Measurements from ENCODE around the gene MKNK1.

The MKNK1 gene

GRCh38 chr1:46557403-46557802, 46.7 kb downstream of the MKNK1 start:
- 92% methylated on average over 5 of the region's 5 CpGs for WGBS
- no peak overlapping the region for H3K4me3 ChIP-seq (ENCODE audit: low read length)
- H3K36me3 ChIP-seq (ENCODE audit: insufficient read depth, low read length) = no peaks in the 10 kb centered on the region
- H3K9ac ChIP-seq (ENCODE audit: low read depth, low read length) = no peak overlapping the region
- H3K27ac ChIP-seq (ENCODE audit: low read depth, low read length) = no peak overlapping the region
- no peaks in the 10 kb centered on the region for H3K4me1 ChIP-seq (ENCODE audit: insufficient read depth, low read length)
- H3K27me3 ChIP-seq (ENCODE audit: insufficient read depth, low read length) = no peaks in the 10 kb centered on the region
- H3K9me3 ChIP-seq (ENCODE audit: insufficient read depth, low read depth, low read length) = no peaks in the 10 kb centered on the region

- no peaks in the 10 kb centered on the region for H3K9me3 ChIP-seq (ENCODE audit: insufficient read depth, low read depth, low read length)
- H3K4me1 ChIP-seq (ENCODE audit: insufficient read depth, low read length) = no peaks in the 10 kb centered on the region
- no peaks in the 10 kb centered on the region for H3K36me3 ChIP-seq (ENCODE audit: insufficient read depth, low read length)
- no peak overlapping the region for H3K9ac ChIP-seq (ENCODE audit: low read depth, low read length)
- H3K4me3 ChIP-seq (ENCODE audit: low read length) = no peak overlapping the region
- H3K27ac ChIP-seq (ENCODE audit: low read depth, low read length) = no peak overlapping the region
- H3K27me3 ChIP-seq (ENCODE audit: insufficient read depth, low read length) = no peaks in the 10 kb centered on the region
- 93% methylated on average over 3 of the region's 3 CpGs for WGBS
Observed at GRCh38 chr1:46556822-46557221, 47.2 kb downstream of the MKNK1 start.

GRCh38 chr1:46555826-46556619, 48.0 kb downstream of the MKNK1 start:
- no peak overlapping the region for H3K27ac ChIP-seq (ENCODE audit: low read depth, low read length)
- no peak overlapping the region for H3K9ac ChIP-seq (ENCODE audit: low read depth, low read length)
- WGBS = 86% methylated on average over 7 of the region's 7 CpGs

GRCh38 chr1:46554597-46555381, 49.3 kb downstream of the MKNK1 start:
- Histone ChIP-seq H3K9ac (ENCODE audit: low read depth, low read length) (no peak overlapping the region), H3K4me3 (ENCODE audit: low read length) (no peak overlapping the region), H3K36me3 (ENCODE audit: insufficient read depth, low read length) (no peaks in the 10 kb centered on the region), H3K9me3 (ENCODE audit: insufficient read depth, low read depth, low read length) (no peaks in the 10 kb centered on the region), H3K27ac (ENCODE audit: low read depth, low read length) (no peak overlapping the region), H3K27me3 (ENCODE audit: insufficient read depth, low read length) (peaks cover 3% of the 10 kb centered on the region; the same call in 1 of the 2 replicates), H3K4me1 (ENCODE audit: insufficient read depth, low read length) (peaks cover 6% of the 10 kb centered on the region; the same call in 1 of the 2 replicates)
- 91% methylated on average over 12 of the region's 12 CpGs for WGBS

More at GRCh38 chr1:46555826-46556619, 48.0 kb downstream of the MKNK1 start:
- Histone ChIP-seq H3K4me1 (ENCODE audit: insufficient read depth, low read length) (no peaks in the 10 kb centered on the region), H3K4me3 (ENCODE audit: low read length) (no peak overlapping the region), H3K27me3 (ENCODE audit: insufficient read depth, low read length) (no peaks in the 10 kb centered on the region), H3K36me3 (ENCODE audit: insufficient read depth, low read length) (no peaks in the 10 kb centered on the region), H3K9me3 (ENCODE audit: insufficient read depth, low read depth, low read length) (no peaks in the 10 kb centered on the region)

- Histone ChIP-seq H3K27me3 (ENCODE audit: insufficient read depth, low read length) (peaks cover 3% of the 10 kb centered on the region; the same call in 1 of the 2 replicates), H3K27ac (ENCODE audit: low read depth, low read length) (no peak overlapping the region), H3K9ac (ENCODE audit: low read depth, low read length) (no peak overlapping the region), H3K36me3 (ENCODE audit: insufficient read depth, low read length) (no peaks in the 10 kb centered on the region), H3K4me3 (ENCODE audit: low read length) (no peak overlapping the region), H3K4me1 (ENCODE audit: insufficient read depth, low read length) (peaks cover 6% of the 10 kb centered on the region; the same call in 1 of the 2 replicates), H3K9me3 (ENCODE audit: insufficient read depth, low read depth, low read length) (no peaks in the 10 kb centered on the region)
- WGBS = 95% methylated on average over 6 of the region's 6 CpGs
Observed at GRCh38 chr1:46554236-46554596, 49.9 kb downstream of the MKNK1 start.

- no peaks in the 10 kb centered on the region for H3K9me3 ChIP-seq (ENCODE audit: insufficient read depth, low read depth, low read length)
- H3K9ac ChIP-seq (ENCODE audit: low read depth, low read length) = no peak overlapping the region
Observed at GRCh38 chr1:46553506-46553905, 50.6 kb downstream of the MKNK1 start.

GRCh38 chr1:46552357-46553237, 51.5 kb downstream of the MKNK1 start:
- H3K27ac ChIP-seq (ENCODE audit: low read depth, low read length) = no peak overlapping the region
- H3K36me3 ChIP-seq (ENCODE audit: insufficient read depth, low read length) = no peaks in the 10 kb centered on the region
- 94% methylated on average over 10 of the region's 10 CpGs for WGBS
- H3K9me3 ChIP-seq (ENCODE audit: insufficient read depth, low read depth, low read length) = no peaks in the 10 kb centered on the region
- H3K4me1 ChIP-seq (ENCODE audit: insufficient read depth, low read length) = peaks cover 6% of the 10 kb centered on the region; the same call in 1 of the 2 replicates
- no peak overlapping the region for H3K4me3 ChIP-seq (ENCODE audit: low read length)
- H3K9ac ChIP-seq (ENCODE audit: low read depth, low read length) = no peak overlapping the region
- H3K27me3 ChIP-seq (ENCODE audit: insufficient read depth, low read length) = peaks cover 3% of the 10 kb centered on the region; the same call in 1 of the 2 replicates

More at GRCh38 chr1:46553506-46553905, 50.6 kb downstream of the MKNK1 start:
- Histone ChIP-seq H3K27ac (ENCODE audit: low read depth, low read length) (no peak overlapping the region), H3K36me3 (ENCODE audit: insufficient read depth, low read length) (no peaks in the 10 kb centered on the region), H3K4me1 (ENCODE audit: insufficient read depth, low read length) (peaks cover 6% of the 10 kb centered on the region; the same call in 1 of the 2 replicates), H3K4me3 (ENCODE audit: low read length) (no peak overlapping the region), H3K27me3 (ENCODE audit: insufficient read depth, low read length) (peaks cover 3% of the 10 kb centered on the region; the same call in 1 of the 2 replicates)
- WGBS = 92% methylated on average over 3 of the region's 3 CpGs

- WGBS = 79% methylated on average over 6 of the region's 6 CpGs
- H3K27me3 ChIP-seq (ENCODE audit: insufficient read depth, low read length) = peaks cover 12% of the 10 kb centered on the region
- H3K36me3 ChIP-seq (ENCODE audit: insufficient read depth, low read length) = no peaks in the 10 kb centered on the region
- H3K4me1 ChIP-seq (ENCODE audit: insufficient read depth, low read length) = peaks cover 6% of the 10 kb centered on the region; the same call in 1 of the 2 replicates
- no peak within 1 kb of the TSS for H3K9ac ChIP-seq (ENCODE audit: low read depth, low read length)
- no peaks in the 10 kb centered on the region for H3K9me3 ChIP-seq (ENCODE audit: insufficient read depth, low read depth, low read length)
- no peak within 1 kb of the TSS for H3K27ac ChIP-seq (ENCODE audit: low read depth, low read length)
- H3K4me3 ChIP-seq (ENCODE audit: low read length) = no peak within 1 kb of the TSS
Observed at GRCh38 chr1:46551597-46552095, 52.4 kb downstream of the MKNK1 start, which contains the start of gene KNCN. KNCN (minus strand) TSS chr1:46551647; CDS start chr1:46551215, 432 bp downstream.

- no peak overlapping the region for H3K9ac ChIP-seq (ENCODE audit: low read depth, low read length)
- H3K4me1 ChIP-seq (ENCODE audit: insufficient read depth, low read length) = peaks cover 6% of the 10 kb centered on the region; the same call in 1 of the 2 replicates
- H3K36me3 ChIP-seq (ENCODE audit: insufficient read depth, low read length) = no peaks in the 10 kb centered on the region
- H3K27me3 ChIP-seq (ENCODE audit: insufficient read depth, low read length) = peaks cover 21% of the 10 kb centered on the region
- no peaks in the 10 kb centered on the region for H3K9me3 ChIP-seq (ENCODE audit: insufficient read depth, low read depth, low read length)
- H3K27ac ChIP-seq (ENCODE audit: low read depth, low read length) = no peak overlapping the region
- WGBS = 75% methylated on average over 17 of the region's 17 CpGs
- H3K4me3 ChIP-seq (ENCODE audit: low read length) = no peak overlapping the region
Observed at GRCh38 chr1:46550751-46551231, 53.3 kb downstream of the MKNK1 start.
